AG04449 (cell line): Measurements from ENCODE around the gene GCSH.

Experiments used
- CTCF ChIA-PET: fragments of 350-600 bp; formaldehyde crosslinking; extraction: SDS; loops from one replicate; lab custom pipeline; 2021; ENCODE audit warnings: antibody characterized with exemption; lab: Yijun Ruan, JAX
- POLR2A ChIA-PET: fragments of 400-600, 350-600 bp; formaldehyde crosslinking; extraction: SDS; loops from one replicate; lab custom pipeline; 2020; ENCODE audit warnings: antibody characterized with exemption, inconsistent platforms; lab: Yijun Ruan, JAX
- DNase-seq: peaks from one replicate; pipeline ENCODE4 v3.0.0-alpha.2; 2010; ENCODE audit warnings: low read depth, low spot score
- H3K4me3 ChIP-seq: 2 replicates; pipeline ENCODE4 v1.5.1; 2011; ENCODE audit warnings: low read depth, mild to moderate bottlenecking, control low read depth, low read length
- TF ChIP-seq, protein P1 (sequence below): IDR thresholded peaks from one replicate; pipeline ENCODE4 v1.5.1; 2011; ENCODE audit warnings: mild to moderate bottlenecking, moderate library complexity, low read length, control low read depth, inconsistent platforms; ENCODE audit not compliant: insufficient read depth; ENCODE audit errors: missing control alignments

GCSH gene

GRCh38 chr16:81066681-81067080, 29.5 kb downstream of the GCSH start:
- TF ChIP-seq, protein P1, sequence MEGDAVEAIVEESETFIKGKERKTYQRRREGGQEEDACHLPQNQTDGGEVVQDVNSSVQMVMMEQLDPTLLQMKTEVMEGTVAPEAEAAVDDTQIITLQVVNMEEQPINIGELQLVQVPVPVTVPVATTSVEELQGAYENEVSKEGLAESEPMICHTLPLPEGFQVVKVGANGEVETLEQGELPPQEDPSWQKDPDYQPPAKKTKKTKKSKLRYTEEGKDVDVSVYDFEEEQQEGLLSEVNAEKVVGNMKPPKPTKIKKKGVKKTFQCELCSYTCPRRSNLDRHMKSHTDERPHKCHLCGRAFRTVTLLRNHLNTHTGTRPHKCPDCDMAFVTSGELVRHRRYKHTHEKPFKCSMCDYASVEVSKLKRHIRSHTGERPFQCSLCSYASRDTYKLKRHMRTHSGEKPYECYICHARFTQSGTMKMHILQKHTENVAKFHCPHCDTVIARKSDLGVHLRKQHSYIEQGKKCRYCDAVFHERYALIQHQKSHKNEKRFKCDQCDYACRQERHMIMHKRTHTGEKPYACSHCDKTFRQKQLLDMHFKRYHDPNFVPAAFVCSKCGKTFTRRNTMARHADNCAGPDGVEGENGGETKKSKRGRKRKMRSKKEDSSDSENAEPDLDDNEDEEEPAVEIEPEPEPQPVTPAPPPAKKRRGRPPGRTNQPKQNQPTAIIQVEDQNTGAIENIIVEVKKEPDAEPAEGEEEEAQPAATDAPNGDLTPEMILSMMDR = no peak
- ChIA-PET CTCF (interaction anchor here (2.0 kb wide), 1 partner anchor 30 kb away, joined by 6 read pairs; no protein-coding TSS in a partner anchor), POLR2A (no interaction called here)
- no peak for DNase-seq
- H3K4me3 ChIP-seq = no peak overlapping the region

- TF ChIP-seq, protein P1 = no peak
- CTCF ChIA-PET = no interaction called here
- POLR2A ChIA-PET = no interaction called here
These were observed 34.2 kb downstream of the GCSH start for GRCh38 chr16:81061871-81062608.

DNA sequence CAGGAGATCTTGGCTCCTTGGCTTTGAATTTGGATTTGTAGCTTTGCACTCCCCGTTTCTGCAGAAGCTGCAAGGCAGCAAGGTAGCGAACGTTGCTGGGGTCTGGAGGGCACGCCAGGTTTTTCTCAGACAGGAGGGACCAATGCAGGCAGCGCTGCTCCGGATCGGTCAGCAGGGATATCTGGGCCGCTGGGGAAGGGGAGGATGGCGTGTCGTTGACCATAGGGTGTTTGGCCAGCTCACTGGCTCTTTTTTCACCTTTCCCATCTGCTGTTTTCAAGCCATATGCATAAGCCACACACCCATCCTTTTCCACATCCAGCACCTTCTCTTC, 34.9 kb downstream of the GCSH start:
- TF ChIP-seq, protein P1 = no peak
- POLR2A ChIA-PET = no interaction called here
- no peak for DNase-seq
- CTCF ChIA-PET = no interaction called here
- H3K4me3 ChIP-seq = no peak overlapping the region

More at GRCh38 chr16:81061871-81062608, 34.2 kb downstream of the GCSH start:
- DNase-seq = no peak
- H3K4me3 ChIP-seq = no peak overlapping the region

DNA sequence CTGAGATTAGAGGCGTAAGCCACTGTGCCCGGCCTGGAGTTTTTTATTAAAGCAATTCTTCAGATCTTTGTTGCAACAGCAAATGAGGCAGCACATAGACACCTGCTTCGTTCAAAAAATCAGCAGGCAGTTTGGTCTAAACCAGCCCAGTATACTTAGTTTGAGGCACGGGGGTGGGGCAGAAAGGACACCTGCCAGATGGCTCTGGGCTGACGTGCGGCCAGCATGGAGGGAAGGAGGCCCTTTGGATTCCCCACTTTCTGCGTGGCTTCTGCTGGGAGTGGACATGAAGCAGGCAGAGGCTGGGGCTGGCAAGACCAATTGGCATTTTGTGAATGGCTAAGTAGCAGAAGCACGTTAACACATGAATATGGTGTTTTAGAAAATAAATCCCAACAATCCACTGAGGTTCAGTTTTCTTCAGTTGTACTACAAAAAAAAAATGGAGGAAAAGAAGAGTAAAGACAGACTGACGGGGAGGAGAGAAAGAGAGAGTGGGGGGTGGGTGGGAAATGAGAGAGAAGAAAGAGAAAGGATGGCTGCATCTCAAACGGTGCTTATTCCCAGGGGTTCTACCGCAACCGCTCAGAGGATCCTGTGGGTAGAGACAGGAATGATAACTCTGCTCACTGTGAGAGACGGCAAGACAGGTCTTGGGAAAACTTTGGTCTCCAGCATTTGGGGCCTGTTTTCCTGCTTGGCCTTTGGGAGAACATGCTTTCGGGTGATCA, 35.5 kb downstream of the GCSH start:
- ChIA-PET POLR2A (no interaction called here), CTCF (no interaction called here)
- DNase-seq = no peak

GRCh38 chr16:81053761-81054160, 42.4 kb downstream of the GCSH start:
- CTCF ChIA-PET = no interaction called here
- DNase-seq = no peak
- H3K4me3 ChIP-seq = no peak overlapping the region
- TF ChIP-seq, protein P1 = no peak
- POLR2A ChIA-PET = no interaction called here

More for the DNA sequence above, 35.5 kb downstream of the GCSH start:
- H3K4me3 ChIP-seq = no peak overlapping the region
- TF ChIP-seq, protein P1 = no peak

DNA sequence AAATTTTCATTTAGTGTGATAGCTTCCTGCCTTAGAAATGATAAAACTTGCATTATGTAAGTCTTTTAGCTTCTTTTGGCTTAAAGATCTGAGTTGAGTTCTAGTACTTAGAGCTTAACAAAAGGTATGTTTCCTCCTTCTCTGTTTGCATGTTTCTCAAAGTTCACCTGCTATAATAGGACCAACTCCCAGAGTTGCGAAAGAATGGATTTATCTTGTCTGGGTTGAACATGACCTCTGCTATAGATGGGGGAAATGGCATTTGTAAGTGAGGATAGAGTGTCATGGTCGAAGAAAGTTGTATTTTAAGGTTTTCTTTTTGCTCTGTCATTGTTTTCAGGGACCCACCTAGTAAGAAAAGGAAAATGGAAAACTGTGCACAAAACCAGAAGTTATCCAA, 53.4 kb downstream of the GCSH start:
- TF ChIP-seq, protein P1 = no peak
- DNase-seq = no peak
- ChIA-PET POLR2A (no interaction called here), CTCF (interaction anchor here (1.0 to 4.2 kb wide), 2 partner anchors 8 to 13 kb away, joined by 3 to 49 read pairs; partner anchors contain the start of gene ATMIN)
- H3K4me3 ChIP-seq = no peak overlapping the region
